ENCODE results near the gene ENGASE. TPM values are rescaled to one million over a fixed set of nuclear protein-coding genes. Genes with fewer than 3 reads are reported as not detected.

The ENGASE gene
- total and polyA plus RNA-seq, 2 of the 8 experiments (the other 6 are each of a cell fraction or from before 2014, with no cell fraction given): 9.3 to 36.1 TPM

GRCh38 chr17:79073706-79074088 lies 927 bp upstream of the ENGASE start:
- H3K79me1 ChIP-seq (ENCODE audit: low read depth, low read length): no peaks in the 10 kb centered on the region
- H2AK5ac ChIP-seq (ENCODE audit: low read depth, low read length): no peak overlapping the region
- H3K9ac ChIP-seq (replicated peaks in 1 of 4; ENCODE audit: extremely low read depth in 1 of 4, low read depth in 3 of 4, low read length in 3 of 4): no peak overlapping the region
- peaks cover 0 to under 1% (median under 1%) of the 10 kb centered on the region in 4 experiments; a peak in 3 of 8 replicates for H3K36me3 ChIP-seq (ENCODE audit: control insufficient read depth in 2 of 4, insufficient read depth in 4 of 4, low read length in 3 of 4)
- no peak overlapping the region for H4K8ac ChIP-seq (ENCODE audit: extremely low read depth, insufficient read depth, low read length)
- no peak overlapping the region; the same call in 1 of the 2 replicates for H2BK15ac ChIP-seq (ENCODE audit: low read length)
- peaks cover 0 to 5% (median 0%) of the 10 kb centered on the region in 4 experiments; a peak in 4 of 7 replicates for H3K27me3 ChIP-seq (replicated peaks in 1 of 4; ENCODE audit: control insufficient read depth in 3 of 4, extremely low read depth in 1 of 4, insufficient read depth in 3 of 4, low read length in 3 of 4)
- H3K4ac ChIP-seq (replicated peaks; ENCODE audit: insufficient read length, low read depth, low read length): no peak overlapping the region
- H3K14ac ChIP-seq (ENCODE audit: insufficient read length): no peak overlapping the region
- POLR2A ChIA-PET (ENCODE audit: partially characterized antibody): interaction anchor here (1.3 kb wide), 1 partner anchor 97 kb away, joined by 3 read pairs; no protein-coding TSS in a partner anchor
- H3K4me3 ChIP-seq (ENCODE audit: extremely low read depth in 1 of 4, insufficient read depth in 2 of 4, low read depth in 3 of 4, low read length in 4 of 4): no peak overlapping the region
- no peak overlapping the region for H2BK5ac ChIP-seq (ENCODE audit: low read depth, low read length)
- CTCF ChIA-PET (ENCODE audit: partially characterized antibody): interaction anchor here (0.6 to 2.6 kb wide), 10 partner anchors 9 to 1716 kb away, joined by 3 to 23 read pairs (median 4); no protein-coding TSS in a partner anchor
- H4K91ac ChIP-seq (replicated peaks; ENCODE audit: insufficient read length, low read length): no peak overlapping the region
- no peak overlapping the region for H2BK120ac ChIP-seq (replicated peaks; ENCODE audit: low read depth, low read length)
- DNase-seq (ENCODE audit: low read depth in 1 of 2, low spot score in 2 of 2): no peak
- H4K20me1 ChIP-seq (replicated peaks in 1 of 2; ENCODE audit: control insufficient read depth in 1 of 2, insufficient read depth in 2 of 2, low read length in 2 of 2): no peaks in the 10 kb centered on the region
- H3K27ac ChIP-seq (ENCODE audit: low read depth, low read length): no peak overlapping the region
- H2BK20ac ChIP-seq (ENCODE audit: low read length): 0 out of 2 replicates have a peak overlapping the region, but pooled peaks have one; percentile 64
- FAIRE-seq: no peak
- peaks cover 6% of the 10 kb centered on the region; the same call in 1 of the 2 replicates for H3K23me2 ChIP-seq (ENCODE audit: low read depth, low read length)
- 87% methylated on average over 6 of the region's 6 CpGs; no CpG with 5 or more reads in 1 of the 2 experiments for WGBS, 2 experiments (ENCODE audit: extremely low coverage in 1 of 2, insufficient coverage in 1 of 2, insufficient read length in 1 of 2, insufficient replicate concordance in 2 of 2, low coverage in 1 of 2, low lambda C conversion rate in 2 of 2, missing lambda C conversion rate in 1 of 2)
- H3K9me3 ChIP-seq (ENCODE audit: insufficient read depth in 2 of 2, low read depth in 1 of 2, low read length in 1 of 2): no peaks in the 10 kb centered on the region
- H3K56ac ChIP-seq (replicated peaks; ENCODE audit: insufficient read length, low read depth, low read length): no peak overlapping the region
- no peak overlapping the region; the same call in 1 of the 2 replicates for H2AFZ ChIP-seq (ENCODE audit: low read length)
- H2BK12ac ChIP-seq (ENCODE audit: low read depth, low read length): no peak overlapping the region
- no peak overlapping the region for H4K5ac ChIP-seq (ENCODE audit: insufficient read length, low read depth, low read length)
- no peaks in the 10 kb centered on the region for H3K4me1 ChIP-seq (replicated peaks in 1 of 4; ENCODE audit: control insufficient read depth in 3 of 4, insufficient read depth in 4 of 4, low read length in 3 of 4)
- no peak overlapping the region for H3K4me2 ChIP-seq (ENCODE audit: insufficient read depth in 1 of 2, low read depth in 2 of 2, low read length in 2 of 2)
- H3K79me2 ChIP-seq (ENCODE audit: control insufficient read depth in 1 of 2, insufficient read depth in 2 of 2, low read length in 2 of 2): no peaks in the 10 kb centered on the region
- H3K18ac ChIP-seq (ENCODE audit: extremely low read depth, low read length): no peak overlapping the region
- no peak overlapping the region for H3K23ac ChIP-seq (ENCODE audit: insufficient read length)
- no peak for TF ChIP-seq SAP30 (IDR thresholded peaks at IDR 0.05; ENCODE audit: insufficient read depth, insufficient replicate concordance, low read length)
- TF ChIP-seq EP300 (IDR thresholded peaks at IDR 0.05; ENCODE audit: borderline replicate concordance in 1 of 2, low read depth in 2 of 2, low read length in 2 of 2): no peak
- no peak for TF ChIP-seq CBX5 (IDR thresholded peaks at IDR 0.05; ENCODE audit: low read depth, low read length)
- TF ChIP-seq RBBP5 (IDR thresholded peaks at IDR 0.05; ENCODE audit: borderline replicate concordance, low read depth, low read length): no peak
- no peak for TF ChIP-seq GTF2F1 (IDR thresholded peaks at IDR 0.05; ENCODE audit: borderline replicate concordance, low read depth, low read length)
- TF ChIP-seq RXRA (IDR thresholded peaks at IDR 0.05; ENCODE audit: insufficient read depth, low read depth, low read length): no peak
- no peak for TF ChIP-seq KDM1A (IDR thresholded peaks at IDR 0.05; ENCODE audit: borderline replicate concordance, low read length)
- TF ChIP-seq POLR2AphosphoS5 (IDR thresholded peaks at IDR 0.05; ENCODE audit: low read depth, low read length): no peak
- TF ChIP-seq, protein P1, sequence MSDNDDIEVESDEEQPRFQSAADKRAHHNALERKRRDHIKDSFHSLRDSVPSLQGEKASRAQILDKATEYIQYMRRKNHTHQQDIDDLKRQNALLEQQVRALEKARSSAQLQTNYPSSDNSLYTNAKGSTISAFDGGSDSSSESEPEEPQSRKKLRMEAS (IDR thresholded peaks at IDR 0.05): no peak
- TF ChIP-seq SUZ12 (IDR thresholded peaks at IDR 0.05; ENCODE audit: low read length): no peak
- no peak for TF ChIP-seq CBX8 (IDR thresholded peaks at IDR 0.05; ENCODE audit: borderline replicate concordance, low read depth, low read length)
- no peak for TF ChIP-seq JUND (IDR thresholded peaks at IDR 0.05; ENCODE audit: low read length)
